Right lobe of liver (tissue), 4 donors: ENCODE results near the gene DPYD.

Experiments
- CTCF ChIP-seq, 4 donors: fragments of 200-600 bp in 3 of 4; fragments of 450-650 bp in 1 of 4; IDR thresholded peaks; one replicate each; pipeline versions ENCODE4 v1.5.1 to v1.8.0; 2016 to 2022; ENCODE audit warnings: antibody characterized with exemption in 4 of 4, mild to moderate bottlenecking in 2 of 4
- POLR2A ChIP-seq: fragments of 450-650 bp; IDR thresholded peaks from one replicate; pipeline ENCODE4 v1.6.1; 2017; ENCODE audit warnings: antibody characterized with exemption, mild to moderate bottlenecking
- donor health status: DM: no; HTN: no; CAD: no.
- donor health status: DM: no; HTN: no; CAD: no.
- donor health status: DM: no; HTN: yes; CAD: no.

GRCh38 chr1:97806996-97807520 lies 113.8 kb downstream of the DPYD start:
- TF ChIP-seq CTCF (IDR thresholded peaks at IDR 0.05) = no peak
- no peak for TF ChIP-seq POLR2A
